Left lobe of liver (tissue), 2 donors: ENCODE results near the gene ZDHHC7. TPM values are rescaled to one million over a fixed set of nuclear protein-coding genes. Genes with fewer than 3 reads are reported as not detected.

ENCODE experiments used
- ATAC-seq: fragments of 200-7000 bp; cut with Tn5 transposase; one replicate; pipeline ENCODE4 v1.9.1; 2020; ENCODE audit warnings: mild to moderate bottlenecking, moderate library complexity
- DNase-seq: peaks from one replicate; pipeline ENCODE4 v3.0.0-alpha.2; 2020; ENCODE audit warnings: low spot score
- total RNA-seq: library from RNA; stranded (reverse); gene quantifications from one replicate; pipeline ENCODE4 v1.2.1, GENCODE V29; 2021
- donor health status: DM: no; HTN: no; CAD: no; lungs with moderate emphysema.
- donor health status: DM: no; HTN: yes; CAD: no.

The ZDHHC7 gene
- total RNA-seq, 1 donor from 2014 or later: 14.5 TPM

GRCh38 chr16:84925092-84925772 lies 86.1 kb downstream of the ZDHHC7 start:
- peak; percentile 79 for ATAC-seq
- DNase-seq: peak; percentile 74

DNA sequence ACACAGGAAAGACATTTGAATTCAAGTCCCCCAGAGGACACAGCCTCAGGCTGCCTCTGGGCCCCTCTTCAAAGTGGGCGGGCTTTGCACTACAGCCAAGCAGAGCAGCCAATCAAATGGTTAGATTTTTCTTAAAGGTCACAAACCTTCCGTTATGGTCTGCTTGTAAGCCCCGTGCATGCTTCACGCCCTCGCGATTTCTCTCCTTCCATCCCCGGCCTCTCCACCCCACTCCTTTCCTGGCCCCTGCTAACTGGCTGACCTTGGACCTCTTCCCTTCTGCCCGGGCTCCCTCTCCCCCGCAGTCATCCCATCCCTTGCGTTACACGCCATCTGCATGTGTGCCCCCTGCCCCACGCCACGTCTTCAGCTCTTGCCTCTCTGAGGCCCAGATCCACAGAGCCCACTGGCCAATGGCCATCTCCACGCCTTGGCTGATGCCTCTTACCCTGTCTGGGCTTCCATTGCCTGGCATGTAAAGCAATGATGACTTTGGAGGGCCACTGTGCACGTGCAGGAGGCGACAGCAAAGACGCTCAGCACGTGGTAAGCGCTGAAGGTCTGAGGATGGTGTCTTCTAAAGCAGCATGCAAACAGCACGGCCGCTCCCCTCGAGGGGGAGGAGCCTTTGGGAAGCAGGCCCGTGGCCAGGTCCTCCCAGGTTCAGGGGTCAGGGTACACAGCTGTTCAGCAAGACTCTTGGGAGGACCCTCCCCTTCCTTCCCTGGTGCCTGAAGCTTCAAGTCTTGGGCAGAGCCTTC lies 86.8 kb downstream of the ZDHHC7 start:
- DNase-seq: no peak

More for the DNA sequence above, 86.8 kb downstream of the ZDHHC7 start:
- peak; percentile 66 for ATAC-seq

Other genes with a start within 250 kb of the ZDHHC7 start
- gene CRISPLD2, start 191.6 kb downstream of the ZDHHC7 start, total RNA-seq: 4.5 TPM
- gene KIAA0513, start 16.3 kb upstream of the ZDHHC7 start, total RNA-seq: 5.0 TPM
- not detected for gene CIBAR2, start 100.9 kb upstream of the ZDHHC7 start, total RNA-seq